ENCODE data around the gene SEC16B.

Gene SEC16B

DNA sequence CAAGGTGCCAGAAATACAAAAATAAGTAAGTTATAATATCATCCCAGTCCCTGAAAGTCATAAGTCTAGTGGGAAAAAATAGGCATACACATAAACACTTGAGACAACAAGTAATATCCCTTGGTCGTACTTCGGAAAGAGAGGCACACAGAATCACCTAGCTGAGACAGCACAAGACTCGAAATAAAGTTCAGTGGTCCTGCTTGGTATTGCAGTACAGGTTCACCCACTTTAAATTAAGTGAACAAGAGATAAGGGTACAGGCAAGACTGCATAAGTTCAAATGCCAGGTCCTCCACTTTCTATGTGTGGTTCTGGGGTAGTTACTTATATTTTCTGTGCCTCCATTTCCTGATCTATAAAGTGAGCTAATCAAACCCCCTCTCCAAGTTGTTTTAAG, 47.6 kb downstream of the SEC16B start:
- Histone ChIP-seq H2BK5ac (ENCODE audit: low read depth, low read length, poor library complexity, severe bottlenecking) (no peak overlapping the region), H3K4ac (ENCODE audit: low read depth in 1 of 2, low read length in 2 of 2) (no peak overlapping the region), H3K18ac (ENCODE audit: low read depth in 1 of 2, low read length in 2 of 2) (no peak overlapping the region), H3K4me1 (ENCODE audit: control insufficient read depth, insufficient read depth, low read depth, low read length) (peaks cover 5% of the 10 kb centered on the region), H2BK15ac (ENCODE audit: low read depth, poor library complexity, severe bottlenecking) (no peak overlapping the region), H3K14ac (ENCODE audit: low read length in 2 of 2) (no peak overlapping the region), H3K27me3 (ENCODE audit: control insufficient read depth in 1 of 2, insufficient read depth in 1 of 2, low read length in 2 of 2) (no peaks in the 10 kb centered on the region), H3K23ac (ENCODE audit: low read length in 2 of 2) (no peak overlapping the region), H3K9me3 (ENCODE audit: control insufficient read depth, low read length) (no peaks in the 10 kb centered on the region), H3K79me1 (replicated peaks; ENCODE audit: low read length, poor library complexity, severe bottlenecking) (no peaks in the 10 kb centered on the region), H2AFZ (ENCODE audit: low read depth, low read length) (no peak overlapping the region), H2BK12ac (ENCODE audit: low read length in 2 of 2) (no peak overlapping the region), H2BK120ac (ENCODE audit: low read depth, low read length) (no peak overlapping the region), H4K8ac (ENCODE audit: low read length) (no peak overlapping the region), H3K4me3 (ENCODE audit: insufficient read depth in 1 of 2, low read depth in 1 of 2, low read length in 2 of 2) (no peak overlapping the region), H3K36me3 (ENCODE audit: control insufficient read depth in 1 of 2, insufficient read depth in 2 of 2, low read depth in 1 of 2, low read length in 2 of 2) (no peaks in the 10 kb centered on the region), H4K91ac (ENCODE audit: low read length) (no peak overlapping the region), H3K27ac (ENCODE audit: low read length, poor library complexity, severe bottlenecking) (no peak overlapping the region), H3K9ac (ENCODE audit: low read length) (no peak overlapping the region), H3K4me2 (ENCODE audit: low read length, poor library complexity, severe bottlenecking) (no peak overlapping the region), H2AK5ac (ENCODE audit: low read length, severe bottlenecking) (no peak overlapping the region)
- no peak for DNase-seq
- 89% methylated on average over 3 of the region's 3 CpGs for WGBS

DNA sequence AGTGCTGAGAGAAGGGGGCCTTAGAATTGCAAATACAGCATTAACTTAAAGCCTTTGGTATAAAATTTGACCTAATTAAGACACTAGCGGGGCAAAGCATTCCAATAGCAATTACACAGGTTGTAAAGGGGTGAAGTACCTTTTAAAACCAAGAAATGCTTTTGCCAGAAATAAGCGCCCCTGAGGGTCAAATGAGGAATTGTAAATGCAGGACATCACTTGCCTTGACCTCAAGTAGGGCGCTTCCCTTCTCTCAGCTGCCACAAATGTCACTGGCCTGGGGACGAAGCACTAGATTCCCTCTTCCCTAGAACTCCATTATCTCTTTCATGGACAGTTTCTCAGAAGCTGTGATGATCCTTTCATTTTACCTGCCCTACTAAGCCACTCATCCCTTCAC, 48.3 kb downstream of the SEC16B start:
- no peaks in the 10 kb centered on the region for H3K36me3 ChIP-seq (ENCODE audit: control insufficient read depth in 1 of 2, insufficient read depth in 2 of 2, low read depth in 1 of 2, low read length in 2 of 2)
- H2AFZ ChIP-seq (ENCODE audit: low read depth, low read length): no peak overlapping the region
- peaks cover 3% of the 10 kb centered on the region for H3K4me1 ChIP-seq (ENCODE audit: control insufficient read depth, insufficient read depth, low read depth, low read length)
- H4K8ac ChIP-seq (ENCODE audit: low read length): no peak overlapping the region
- H3K18ac ChIP-seq (ENCODE audit: low read depth in 1 of 2, low read length in 2 of 2): no peak overlapping the region
- H4K91ac ChIP-seq (ENCODE audit: low read length): no peak overlapping the region
- H3K27me3 ChIP-seq (ENCODE audit: control insufficient read depth in 1 of 2, insufficient read depth in 1 of 2, low read length in 2 of 2): no peaks in the 10 kb centered on the region
- H3K27ac ChIP-seq (ENCODE audit: low read length, poor library complexity, severe bottlenecking): no peak overlapping the region
- H2BK120ac ChIP-seq (ENCODE audit: low read depth, low read length): no peak overlapping the region
- no peak overlapping the region for H2BK5ac ChIP-seq (ENCODE audit: low read depth, low read length, poor library complexity, severe bottlenecking)
- H3K79me1 ChIP-seq (replicated peaks; ENCODE audit: low read length, poor library complexity, severe bottlenecking): no peaks in the 10 kb centered on the region
- no peak overlapping the region for H3K9ac ChIP-seq (ENCODE audit: low read length)
- no peaks in the 10 kb centered on the region for H3K9me3 ChIP-seq (ENCODE audit: control insufficient read depth, low read length)
- H3K4me2 ChIP-seq (ENCODE audit: low read length, poor library complexity, severe bottlenecking): no peak overlapping the region
- WGBS: 75% methylated on average over 4 of the region's 4 CpGs
- no peak overlapping the region for H3K4me3 ChIP-seq (ENCODE audit: insufficient read depth in 1 of 2, low read depth in 1 of 2, low read length in 2 of 2)
- H2BK15ac ChIP-seq (ENCODE audit: low read depth, poor library complexity, severe bottlenecking): no peak overlapping the region
- H2BK12ac ChIP-seq (ENCODE audit: low read length in 2 of 2): no peak overlapping the region
- H3K14ac ChIP-seq (ENCODE audit: low read length in 2 of 2): no peak overlapping the region
- H2AK5ac ChIP-seq (ENCODE audit: low read length, severe bottlenecking): no peak overlapping the region
- H3K4ac ChIP-seq (ENCODE audit: low read depth in 1 of 2, low read length in 2 of 2): no peak overlapping the region
- H3K23ac ChIP-seq (ENCODE audit: low read length in 2 of 2): no peak overlapping the region
- no peak for DNase-seq

DNA sequence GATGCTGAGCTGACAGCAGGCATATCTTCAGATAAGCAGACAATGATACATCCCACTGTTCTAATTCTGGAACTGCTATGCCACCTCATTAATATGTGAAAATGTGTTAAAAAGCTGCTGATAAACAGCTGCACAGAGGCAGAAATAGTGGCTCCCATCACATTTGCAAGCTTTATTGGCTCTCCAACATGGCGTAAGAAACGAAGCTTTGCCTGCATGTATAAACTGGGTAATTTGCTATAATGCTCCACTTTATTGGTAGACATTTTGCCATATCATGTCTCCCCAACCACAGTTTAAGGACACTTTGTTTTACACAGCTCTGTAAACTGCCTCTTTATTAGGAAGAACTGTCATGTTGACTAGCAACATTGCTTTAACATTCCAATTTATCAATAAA, 49.8 kb downstream of the SEC16B start:
- Histone ChIP-seq H3K4me1 (ENCODE audit: control insufficient read depth, insufficient read depth, low read depth, low read length) (no peaks in the 10 kb centered on the region), H2AK5ac (ENCODE audit: low read length, severe bottlenecking) (no peak overlapping the region), H3K18ac (ENCODE audit: low read depth in 1 of 2, low read length in 2 of 2) (no peak overlapping the region), H3K9ac (ENCODE audit: low read length) (no peak overlapping the region), H2BK5ac (ENCODE audit: low read depth, low read length, poor library complexity, severe bottlenecking) (no peak overlapping the region), H3K4me2 (ENCODE audit: low read length, poor library complexity, severe bottlenecking) (no peak overlapping the region), H2BK120ac (ENCODE audit: low read depth, low read length) (no peak overlapping the region), H2BK12ac (ENCODE audit: low read length in 2 of 2) (no peak overlapping the region), H4K8ac (ENCODE audit: low read length) (no peak overlapping the region), H3K9me3 (ENCODE audit: control insufficient read depth, low read length) (no peaks in the 10 kb centered on the region), H3K4me3 (ENCODE audit: insufficient read depth in 1 of 2, low read depth in 1 of 2, low read length in 2 of 2) (no peak overlapping the region), H3K27me3 (ENCODE audit: control insufficient read depth in 1 of 2, insufficient read depth in 1 of 2, low read length in 2 of 2) (no peaks in the 10 kb centered on the region), H3K36me3 (ENCODE audit: control insufficient read depth in 1 of 2, insufficient read depth in 2 of 2, low read depth in 1 of 2, low read length in 2 of 2) (no peaks in the 10 kb centered on the region), H2AFZ (ENCODE audit: low read depth, low read length) (no peak overlapping the region), H3K4ac (ENCODE audit: low read depth in 1 of 2, low read length in 2 of 2) (no peak overlapping the region), H3K79me1 (replicated peaks; ENCODE audit: low read length, poor library complexity, severe bottlenecking) (no peaks in the 10 kb centered on the region), H3K23ac (ENCODE audit: low read length in 2 of 2) (no peak overlapping the region), H3K14ac (ENCODE audit: low read length in 2 of 2) (no peak overlapping the region), H3K27ac (ENCODE audit: low read length, poor library complexity, severe bottlenecking) (no peak overlapping the region), H4K91ac (ENCODE audit: low read length) (no peak overlapping the region), H2BK15ac (ENCODE audit: low read depth, poor library complexity, severe bottlenecking) (no peak overlapping the region)
- no peak for DNase-seq
- WGBS: 96% methylated on average over 2 of the region's 2 CpGs

DNA sequence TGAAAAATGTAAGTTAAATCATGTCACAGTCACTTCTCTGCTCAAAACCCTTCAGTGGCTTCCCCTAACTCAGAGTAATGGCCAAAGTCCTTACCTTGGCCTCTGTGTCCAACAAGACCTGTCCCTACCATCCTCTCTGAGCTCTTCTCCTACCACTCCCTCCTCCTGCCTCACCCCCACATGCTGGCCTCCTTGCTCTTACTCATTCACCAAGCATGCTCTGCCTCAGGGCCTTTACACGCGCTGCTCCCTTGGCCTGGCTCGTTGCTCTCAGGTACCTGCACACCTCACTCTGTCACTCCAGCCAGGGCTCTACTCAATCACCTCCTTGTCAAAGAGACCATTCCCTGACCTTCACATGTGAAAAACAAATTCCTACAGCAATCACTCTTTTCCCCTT, 54.2 kb downstream of the SEC16B start:
- Histone ChIP-seq H2AK5ac (ENCODE audit: low read length, severe bottlenecking) (no peak overlapping the region), H3K27ac (ENCODE audit: low read length, poor library complexity, severe bottlenecking) (no peak overlapping the region), H3K4me2 (ENCODE audit: low read length, poor library complexity, severe bottlenecking) (no peak overlapping the region), H3K79me1 (replicated peaks; ENCODE audit: low read length, poor library complexity, severe bottlenecking) (no peaks in the 10 kb centered on the region), H3K36me3 (ENCODE audit: control insufficient read depth in 1 of 2, insufficient read depth in 2 of 2, low read depth in 1 of 2, low read length in 2 of 2) (no peaks in the 10 kb centered on the region), H2BK15ac (ENCODE audit: low read depth, poor library complexity, severe bottlenecking) (no peak overlapping the region), H3K4ac (ENCODE audit: low read depth in 1 of 2, low read length in 2 of 2) (no peak overlapping the region), H3K14ac (ENCODE audit: low read length in 2 of 2) (no peak overlapping the region), H3K9ac (ENCODE audit: low read length) (no peak overlapping the region), H3K9me3 (ENCODE audit: control insufficient read depth, low read length) (no peaks in the 10 kb centered on the region), H3K23ac (ENCODE audit: low read length in 2 of 2) (no peak overlapping the region), H4K91ac (ENCODE audit: low read length) (no peak overlapping the region), H3K4me3 (ENCODE audit: insufficient read depth in 1 of 2, low read depth in 1 of 2, low read length in 2 of 2) (no peak overlapping the region), H3K27me3 (ENCODE audit: control insufficient read depth in 1 of 2, insufficient read depth in 1 of 2, low read length in 2 of 2) (no peaks in the 10 kb centered on the region), H3K4me1 (ENCODE audit: control insufficient read depth, insufficient read depth, low read depth, low read length) (no peaks in the 10 kb centered on the region), H2BK5ac (ENCODE audit: low read depth, low read length, poor library complexity, severe bottlenecking) (no peak overlapping the region), H3K18ac (ENCODE audit: low read depth in 1 of 2, low read length in 2 of 2) (no peak overlapping the region), H2BK12ac (ENCODE audit: low read length in 2 of 2) (no peak overlapping the region), H4K8ac (ENCODE audit: low read length) (no peak overlapping the region), H2BK120ac (ENCODE audit: low read depth, low read length) (no peak overlapping the region), H2AFZ (ENCODE audit: low read depth, low read length) (no peak overlapping the region)
- WGBS: 94% methylated on average over 3 of the region's 3 CpGs
- DNase-seq: no peak
